K562 (cell line): ENCODE results near the gene SLC19A1.

Experiments used
- CTCF ChIP-seq, 3 experiments: IDR thresholded peaks in 2 of 3; conservative IDR thresholded peaks in 1 of 3; 2 replicates each; pipeline ENCODE4 v1.5.1; 2011 to 2012; ENCODE audit warnings: low read length in 3 of 3, mild to moderate bottlenecking in 3 of 3, control low read depth in 2 of 3, improper control_type of control experiment in 1 of 3, inconsistent platforms in 1 of 3, low read depth in 1 of 3, mixed read lengths in 1 of 3, moderate library complexity in 1 of 3; ENCODE audit not compliant: insufficient read depth in 2 of 3
- CUX1 ChIP-seq: fragments of 200-800 bp; sonication (Bioruptor generic); IDR thresholded peaks from 2 replicates; pipeline ENCODE4 v1.6.1; 2016; ENCODE audit warnings: missing genetic modification characterization, missing compliant biosample characterization
- DNMT1 ChIP-seq: fragments of 450-650 bp; IDR thresholded peaks from 2 replicates; pipeline ENCODE4 v1.6.1; 2016; ENCODE audit warnings: antibody characterized with exemption, mild to moderate bottlenecking
- NEUROD1 ChIP-seq: fragments of 150-350 bp; IDR thresholded peaks from 2 replicates; pipeline ENCODE4 v1.6.1; 2014; ENCODE audit warnings: borderline replicate concordance, low read length, low read depth; ENCODE audit not compliant: partially characterized antibody
- PHB2 ChIP-seq: fragments of 450-650 bp; IDR thresholded peaks from 2 replicates; pipeline ENCODE4 v1.6.1; 2017; ENCODE audit warnings: low read depth
- TBL1XR1 ChIP-seq, 2 experiments: IDR thresholded peaks; 2 replicates each; pipeline ENCODE4 v1.6.1; 2012; ENCODE audit warnings: improper control_type of control experiment in 2 of 2, low read length in 2 of 2, mild to moderate bottlenecking in 1 of 2
- ZFP36 ChIP-seq: fragments of 150-350 bp; IDR thresholded peaks from 2 replicates; pipeline ENCODE4 v1.6.1; 2018; ENCODE audit warnings: low read length, low read depth; ENCODE audit not compliant: partially characterized antibody
- ZFX ChIP-seq: sonication (generic); formaldehyde crosslinking; IDR thresholded peaks from 2 replicates; pipeline ENCODE4 v1.8.0; 2022; ENCODE audit warnings: mild to moderate bottlenecking, missing genetic modification reagents, moderate library complexity

GRCh38 chr21:45506836-45507522, 35.3 kb downstream of the SLC19A1 start:
- TF ChIP-seq CUX1 (CRISPR knock-in tag) = no peak
- no peak for TF ChIP-seq CTCF (IDR thresholded peaks at IDR 0.05 in 2 of 3, conservative IDR thresholded peaks at IDR 0.05 in 1 of 3; ENCODE audit: insufficient read depth in 2 of 3, low read depth in 1 of 3, low read length in 3 of 3)
- no peak for TF ChIP-seq ZFP36
- TF ChIP-seq NEUROD1 = no peak
- TF ChIP-seq DNMT1 = no peak
- no peak for TF ChIP-seq TBL1XR1 (IDR thresholded peaks at IDR 0.05; ENCODE audit: low read length in 2 of 2)
- TF ChIP-seq PHB2 = no peak
- TF ChIP-seq ZFX (CRISPR knock-in tag) = no peak
